ENCODE measurements around the gene CCDC169. TPM values are rescaled to one million over a fixed set of nuclear protein-coding genes. Genes with fewer than 3 reads are reported as not detected.

Gene CCDC169
- total and polyA plus RNA-seq, 8 donors = 0.76 to 10.2 (median 5.0) TPM

GRCh38 chr13:36219883-36220282 is 77.7 kb downstream of the CCDC169 start:
- Histone ChIP-seq H3K27ac (no peak overlapping the region), H3K27me3 (no peaks in the 10 kb centered on the region), H3K4me3 (no peak overlapping the region), H3K4me1 (no peaks in the 10 kb centered on the region), H3K9me3 (peaks cover 0 to 20% of the 10 kb centered on the region in 2 donors), H3K36me3 (no peaks in the 10 kb centered on the region)
- no peak for DNase-seq
- intact Hi-C loops (cut with DNase I) = no loop called here
- no peak for ATAC-seq
- no peak for TF ChIP-seq CTCF (IDR thresholded peaks at IDR 0.05)

DNA sequence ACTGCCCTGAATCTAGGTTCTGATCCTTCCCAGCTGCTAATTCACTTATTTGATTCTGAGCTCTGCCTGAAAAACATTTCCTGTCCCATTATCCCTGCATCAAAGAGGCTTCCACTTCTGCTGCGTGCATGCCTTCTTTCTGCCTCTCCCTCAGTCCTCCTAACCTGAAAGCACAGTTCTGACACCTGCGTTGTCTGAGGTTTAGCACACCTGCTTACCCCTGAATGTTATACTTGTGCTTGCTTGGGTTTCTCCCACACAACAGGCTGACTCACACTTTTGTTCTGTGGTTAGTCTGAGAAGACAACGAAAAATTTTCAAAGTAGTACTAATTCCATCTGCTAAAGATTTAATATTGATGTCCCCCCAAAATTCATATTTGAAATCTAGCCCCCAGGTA is 80.2 kb downstream of the CCDC169 start:
- no peak overlapping the region for H3K27ac ChIP-seq
- intact Hi-C loops (cut with DNase I) = no loop called here

GRCh38 chr13:36214163-36214921 is 83.3 kb downstream of the CCDC169 start, which contains the start of gene SOHLH2:
TSS of gene SOHLH2 (minus strand) at chr13:36214556. CDS start at chr13:36214526, 30 bp downstream.
- DNase-seq (peak in 1 of 4 donors; percentile 73), ATAC-seq (no peak)
- Histone ChIP-seq H3K4me3 (no peak within 1 kb of the TSS), H3K4me1 (no peaks in the 10 kb centered on the region), H3K36me3 (no peaks in the 10 kb centered on the region), H3K9me3 (peaks cover 0 to 19% of the 10 kb centered on the region in 2 donors), H3K27me3 (peaks cover 0 to 4% of the 10 kb centered on the region in 2 donors), H3K27ac (no peak within 1 kb of the TSS)
- intact Hi-C loops (cut with DNase I) = no loop called here
- TF ChIP-seq CTCF (IDR thresholded peaks at IDR 0.05) = no peak

More for the DNA sequence above, 80.2 kb downstream of the CCDC169 start:
- no peaks in the 10 kb centered on the region for H3K36me3 ChIP-seq
- peaks cover 0 to 4% of the 10 kb centered on the region in 2 donors for H3K27me3 ChIP-seq
- H3K9me3 ChIP-seq = peaks cover 0 to 19% of the 10 kb centered on the region in 2 donors
- ATAC-seq (no peak), DNase-seq (no peak)
- H3K4me3 ChIP-seq = no peak overlapping the region
- TF ChIP-seq CTCF (IDR thresholded peaks at IDR 0.05) = no peak
- H3K4me1 ChIP-seq = no peaks in the 10 kb centered on the region

- DNase-seq = no peak
- no peak for ATAC-seq
- no peaks in the 10 kb centered on the region for H3K36me3 ChIP-seq
- no peak overlapping the region for H3K27ac ChIP-seq
- peaks cover 0 to 4% of the 10 kb centered on the region in 2 donors for H3K27me3 ChIP-seq
- TF ChIP-seq CTCF (IDR thresholded peaks at IDR 0.05) = no peak
- H3K4me1 ChIP-seq = no peaks in the 10 kb centered on the region
- H3K9me3 ChIP-seq = peaks cover 0 to 15% of the 10 kb centered on the region in 2 donors
- intact Hi-C loops (cut with DNase I) = no loop called here
- no peak overlapping the region for H3K4me3 ChIP-seq
Measured at GRCh38 chr13:36212789-36213188, 84.8 kb downstream of the CCDC169 start.

DNA sequence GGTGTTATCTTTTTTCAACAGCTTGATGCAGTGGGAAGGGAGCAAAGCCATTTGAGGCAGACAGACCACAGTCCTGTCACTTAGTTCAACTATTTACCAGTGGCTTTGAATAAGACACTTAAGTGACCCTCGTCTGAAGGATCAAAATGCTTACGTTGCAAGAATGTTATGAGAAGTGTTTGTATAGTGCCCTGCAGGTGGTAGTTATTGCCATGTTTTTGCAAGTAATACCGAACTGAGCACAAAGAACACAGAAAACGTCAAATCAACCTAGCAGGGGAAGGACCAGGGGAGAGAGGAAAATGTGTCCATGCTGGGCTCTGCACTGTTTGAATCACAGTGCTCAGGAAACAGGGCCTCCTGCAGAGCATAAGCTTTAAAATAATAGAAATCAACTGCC is 86.0 kb downstream of the CCDC169 start:
- H3K4me3 ChIP-seq = no peak overlapping the region
- ATAC-seq (peak; percentile 89), DNase-seq (peak in 1 of 4 donors; percentile 32)
- H3K36me3 ChIP-seq = no peaks in the 10 kb centered on the region
- H3K4me1 ChIP-seq = no peaks in the 10 kb centered on the region
- peaks cover 0 to 14% of the 10 kb centered on the region in 2 donors for H3K9me3 ChIP-seq
- no peak for TF ChIP-seq CTCF (IDR thresholded peaks at IDR 0.05)
- H3K27me3 ChIP-seq = peaks cover 0 to 4% of the 10 kb centered on the region in 2 donors
- intact Hi-C loops (cut with DNase I) = no loop called here
- H3K27ac ChIP-seq = no peak overlapping the region
